SJSA1 (cell line): ENCODE results near the gene ALG9. TPM values are rescaled to one million over a fixed set of nuclear protein-coding genes. Genes with fewer than 3 reads are reported as not detected.
"Not testable (repeated sequence)": the region's sequence is repeated elsewhere in the genome, so short reads cannot be mapped to it uniquely, and the experiment has no call there.

Experiments used
- DNase-seq, 2 experiments: peaks; one replicate each; pipeline ENCODE4 v3.0.0-alpha.2; 2015 to 2020; ENCODE audit warnings: low spot score in 2 of 2, low read depth in 1 of 2
- H3K27ac ChIP-seq: fragments of 250-450 bp; sonication (Bioruptor Pico); 2 replicates; pipeline ENCODE4 v1.5.1; 2020; ENCODE audit warnings: mild to moderate bottlenecking, moderate library complexity
- H3K27me3 ChIP-seq: fragments of 250-450 bp; sonication (Bioruptor Pico); replicated peaks from 2 replicates; pipeline ENCODE4 v1.5.1; 2020; ENCODE audit warnings: mild to moderate bottlenecking, moderate library complexity
- H3K36me3 ChIP-seq: fragments of 250-450 bp; sonication (Bioruptor Pico); 2 replicates; pipeline ENCODE4 v1.5.1; 2020; ENCODE audit warnings: mild to moderate bottlenecking
- H3K4me1 ChIP-seq: fragments of 250-450 bp; sonication (Bioruptor Pico); replicated peaks from 2 replicates; pipeline ENCODE4 v1.6.1; 2021; ENCODE audit warnings: mild to moderate bottlenecking
- H3K4me3 ChIP-seq: fragments of 250-450 bp; sonication (Bioruptor Pico); 2 replicates; pipeline ENCODE4 v1.5.1; 2020; ENCODE audit warnings: mild to moderate bottlenecking
- H3K9me3 ChIP-seq: fragments of 250-450 bp; sonication (Bioruptor Pico); replicated peaks from 2 replicates; pipeline ENCODE4 v1.5.1; 2020; ENCODE audit warnings: mild to moderate bottlenecking
- total RNA-seq: library from RNA; depleted of rRNA; stranded (reverse); fragments of >200 nt; shearing (Covaris generic); gene quantifications from 2 replicates; pipeline ENCODE4 v1.2.3, GENCODE V29; 2014

The ALG9 gene
- total RNA-seq, 1 experiment from 2014 or later: 24.9 TPM

GRCh38 chr11:111792314-111792713, 79.1 kb downstream of the ALG9 start:
- no peak overlapping the region for H3K27ac ChIP-seq
- H3K27me3 ChIP-seq: no peaks in the 10 kb centered on the region
- no peaks in the 10 kb centered on the region for H3K9me3 ChIP-seq
- H3K4me1 ChIP-seq: no peaks in the 10 kb centered on the region
- H3K36me3 ChIP-seq: no peaks in the 10 kb centered on the region
- H3K4me3 ChIP-seq: no peak overlapping the region
- DNase-seq: no peak

GRCh38 chr11:111788464-111788863, 82.9 kb downstream of the ALG9 start:
- Histone ChIP-seq H3K27me3 (no peaks in the 10 kb centered on the region), H3K4me3 (no peak overlapping the region), H3K27ac (no peak overlapping the region), H3K9me3 (no peaks in the 10 kb centered on the region), H3K4me1 (no peaks in the 10 kb centered on the region), H3K36me3 (no peaks in the 10 kb centered on the region)
- DNase-seq: no peak

- Histone ChIP-seq H3K36me3 (no peaks in the 10 kb centered on the region), H3K27ac (no peak overlapping the region), H3K27me3 (no peaks in the 10 kb centered on the region), H3K4me3 (no peak overlapping the region), H3K4me1 (no peaks in the 10 kb centered on the region), H3K9me3 (no peaks in the 10 kb centered on the region)
- DNase-seq: no peak
Observed at GRCh38 chr11:111788051-111788450, 83.3 kb downstream of the ALG9 start.

GRCh38 chr11:111785886-111786412, 85.4 kb downstream of the ALG9 start:
- no peaks in the 10 kb centered on the region for H3K27me3 ChIP-seq
- no peaks in the 10 kb centered on the region for H3K36me3 ChIP-seq
- no peak for DNase-seq
- no peak overlapping the region for H3K4me3 ChIP-seq
- H3K9me3 ChIP-seq: no peaks in the 10 kb centered on the region
- H3K27ac ChIP-seq: no peak overlapping the region
- H3K4me1 ChIP-seq: no peaks in the 10 kb centered on the region

GRCh38 chr11:111785076-111785475, 86.3 kb downstream of the ALG9 start:
- no peaks in the 10 kb centered on the region for H3K36me3 ChIP-seq
- H3K4me1 ChIP-seq: no peaks in the 10 kb centered on the region
- H3K4me3 ChIP-seq: no peak overlapping the region
- H3K9me3 ChIP-seq: no peaks in the 10 kb centered on the region
- no peaks in the 10 kb centered on the region for H3K27me3 ChIP-seq
- H3K27ac ChIP-seq: no peak overlapping the region
- no peak for DNase-seq

GRCh38 chr11:111784311-111784710, 87.1 kb downstream of the ALG9 start:
- H3K27ac ChIP-seq, H3K27me3 ChIP-seq, H3K4me3 ChIP-seq, H3K9me3 ChIP-seq, H3K36me3 ChIP-seq, H3K4me1 ChIP-seq, DNase-seq: not testable (repeated sequence)

GRCh38 chr11:111782109-111782741, 89.2 kb downstream of the ALG9 start:
- Histone ChIP-seq H3K4me3 (no peak overlapping the region), H3K36me3 (no peaks in the 10 kb centered on the region), H3K27me3 (no peaks in the 10 kb centered on the region), H3K9me3 (no peaks in the 10 kb centered on the region), H3K4me1 (no peaks in the 10 kb centered on the region), H3K27ac (no peak overlapping the region)
- no peak for DNase-seq

- no peaks in the 10 kb centered on the region for H3K36me3 ChIP-seq
Observed at GRCh38 chr11:111779118-111779517, 92.3 kb downstream of the ALG9 start.

GRCh38 chr11:111778047-111778558, 93.3 kb downstream of the ALG9 start:
- Histone ChIP-seq H3K4me3 (no peak overlapping the region), H3K36me3 (no peaks in the 10 kb centered on the region), H3K27ac (no peak overlapping the region), H3K9me3 (no peaks in the 10 kb centered on the region), H3K4me1 (no peaks in the 10 kb centered on the region), H3K27me3 (no peaks in the 10 kb centered on the region)
- no peak for DNase-seq

More at GRCh38 chr11:111779118-111779517, 92.3 kb downstream of the ALG9 start:
- Histone ChIP-seq H3K27me3 (no peaks in the 10 kb centered on the region), H3K4me3 (no peak overlapping the region), H3K27ac (no peak overlapping the region), H3K4me1 (no peaks in the 10 kb centered on the region), H3K9me3 (no peaks in the 10 kb centered on the region)
- no peak for DNase-seq

GRCh38 chr11:111777094-111778046, 94.0 kb downstream of the ALG9 start:
- Histone ChIP-seq H3K27me3 (no peaks in the 10 kb centered on the region), H3K27ac (no peak overlapping the region), H3K9me3 (no peaks in the 10 kb centered on the region), H3K4me3 (no peak overlapping the region), H3K36me3 (no peaks in the 10 kb centered on the region), H3K4me1 (no peaks in the 10 kb centered on the region)
- DNase-seq: peak in 1 of 2 experiments; percentile 40

GRCh38 chr11:111776398-111777093, 94.8 kb downstream of the ALG9 start:
- no peak for DNase-seq

GRCh38 chr11:111774955-111775710, 96.2 kb downstream of the ALG9 start:
- no peaks in the 10 kb centered on the region for H3K36me3 ChIP-seq
- no peaks in the 10 kb centered on the region for H3K27me3 ChIP-seq
- no peak overlapping the region for H3K27ac ChIP-seq
- H3K4me1 ChIP-seq: no peaks in the 10 kb centered on the region
- no peak for DNase-seq
- H3K9me3 ChIP-seq: no peaks in the 10 kb centered on the region
- no peak overlapping the region for H3K4me3 ChIP-seq

More at GRCh38 chr11:111776398-111777093, 94.8 kb downstream of the ALG9 start:
- Histone ChIP-seq H3K36me3 (no peaks in the 10 kb centered on the region), H3K27ac (no peak overlapping the region), H3K9me3 (no peaks in the 10 kb centered on the region), H3K4me1 (no peaks in the 10 kb centered on the region), H3K27me3 (no peaks in the 10 kb centered on the region), H3K4me3 (no peak overlapping the region)

- H3K4me1 ChIP-seq: no peaks in the 10 kb centered on the region
- no peaks in the 10 kb centered on the region for H3K36me3 ChIP-seq
- no peaks in the 10 kb centered on the region for H3K27me3 ChIP-seq
- H3K27ac ChIP-seq: no peak overlapping the region
- H3K9me3 ChIP-seq: no peaks in the 10 kb centered on the region
- no peak for DNase-seq
- H3K4me3 ChIP-seq: no peak overlapping the region
Observed at GRCh38 chr11:111772535-111772934, 98.8 kb downstream of the ALG9 start.
